Prostate gland (tissue), 2 donors: ENCODE measurements around the gene PPP1R12C.

Experiments used
- POLR2AphosphoS5 ChIP-seq: sonication (generic); formaldehyde crosslinking; IDR thresholded peaks from one replicate; pipeline ENCODE4 v1.6.1; 2017; ENCODE audit warnings: antibody characterized with exemption
- TF ChIP-seq, protein P1 (sequence below), 4 experiments: fragments of 200-600 bp in 2 of 4; fragments of 450-650 bp in 2 of 4; sonication (generic) in 2 of 4; IDR thresholded peaks; 1 replicate in 3 of 4; 2 replicates in 1 of 4; pipeline ENCODE4 v1.5.1; 2016 to 2019; ENCODE audit warnings: antibody characterized with exemption in 4 of 4, mild to moderate bottlenecking in 2 of 4, moderate library complexity in 2 of 4

- TF ChIP-seq, protein P1, sequence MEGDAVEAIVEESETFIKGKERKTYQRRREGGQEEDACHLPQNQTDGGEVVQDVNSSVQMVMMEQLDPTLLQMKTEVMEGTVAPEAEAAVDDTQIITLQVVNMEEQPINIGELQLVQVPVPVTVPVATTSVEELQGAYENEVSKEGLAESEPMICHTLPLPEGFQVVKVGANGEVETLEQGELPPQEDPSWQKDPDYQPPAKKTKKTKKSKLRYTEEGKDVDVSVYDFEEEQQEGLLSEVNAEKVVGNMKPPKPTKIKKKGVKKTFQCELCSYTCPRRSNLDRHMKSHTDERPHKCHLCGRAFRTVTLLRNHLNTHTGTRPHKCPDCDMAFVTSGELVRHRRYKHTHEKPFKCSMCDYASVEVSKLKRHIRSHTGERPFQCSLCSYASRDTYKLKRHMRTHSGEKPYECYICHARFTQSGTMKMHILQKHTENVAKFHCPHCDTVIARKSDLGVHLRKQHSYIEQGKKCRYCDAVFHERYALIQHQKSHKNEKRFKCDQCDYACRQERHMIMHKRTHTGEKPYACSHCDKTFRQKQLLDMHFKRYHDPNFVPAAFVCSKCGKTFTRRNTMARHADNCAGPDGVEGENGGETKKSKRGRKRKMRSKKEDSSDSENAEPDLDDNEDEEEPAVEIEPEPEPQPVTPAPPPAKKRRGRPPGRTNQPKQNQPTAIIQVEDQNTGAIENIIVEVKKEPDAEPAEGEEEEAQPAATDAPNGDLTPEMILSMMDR (IDR thresholded peaks at IDR 0.05), result peak; percentile 48 to 71 (median 54)
- no peak for TF ChIP-seq POLR2AphosphoS5
Measured at GRCh38 chr19:55088543-55089341, 28.7 kb downstream of the PPP1R12C start.
